ENCODE measurements around the gene GABRB1.
A peak's percentile ranks its signal among the peaks of the same experiment; 100 is the strongest.

GABRB1 gene

DNA sequence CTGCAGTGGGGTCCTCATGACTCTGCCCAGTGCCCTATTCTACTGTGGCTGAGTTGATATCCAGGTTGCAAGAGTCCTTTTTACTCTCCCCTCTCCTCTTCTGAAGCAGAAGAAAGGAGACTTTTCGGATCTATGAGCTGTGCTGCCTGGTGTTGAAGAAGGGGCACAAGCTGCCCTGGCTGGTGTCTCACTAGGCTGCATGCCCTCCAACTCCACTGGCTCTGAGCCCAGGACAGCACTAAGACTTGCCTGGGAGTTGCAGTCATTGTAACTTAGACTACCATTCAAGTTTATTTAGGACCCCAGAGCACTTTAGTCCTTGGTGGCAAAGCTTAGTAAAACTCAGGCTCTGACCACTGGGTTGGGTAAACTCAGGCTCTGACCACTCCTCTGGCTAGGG, 89.4 kb downstream of the GABRB1 start:
- Histone ChIP-seq H3K4me3 (IDR thresholded peaks at IDR 0.05; ENCODE audit: insufficient read depth, low read depth, low read length) (no peak overlapping the region), H3K27ac (no peak overlapping the region), H3K27me3 (ENCODE audit: insufficient read depth, low read depth) (no peaks in the 10 kb centered on the region), H4K20me1 (ENCODE audit: insufficient read depth) (no peaks in the 10 kb centered on the region; the same call in 1 of the 2 replicates), H3K79me2 (ENCODE audit: insufficient read depth, low read depth) (no peaks in the 10 kb centered on the region), H2AFZ (ENCODE audit: low read depth) (no peak overlapping the region), H3K4me2 (no peak overlapping the region), H3K36me3 (ENCODE audit: insufficient read depth) (no peaks in the 10 kb centered on the region), H3K9ac (no peak overlapping the region), H3K4me1 (ENCODE audit: low read depth, poor library complexity, severe bottlenecking) (no peaks in the 10 kb centered on the region)
- TF ChIP-seq, protein P1, sequence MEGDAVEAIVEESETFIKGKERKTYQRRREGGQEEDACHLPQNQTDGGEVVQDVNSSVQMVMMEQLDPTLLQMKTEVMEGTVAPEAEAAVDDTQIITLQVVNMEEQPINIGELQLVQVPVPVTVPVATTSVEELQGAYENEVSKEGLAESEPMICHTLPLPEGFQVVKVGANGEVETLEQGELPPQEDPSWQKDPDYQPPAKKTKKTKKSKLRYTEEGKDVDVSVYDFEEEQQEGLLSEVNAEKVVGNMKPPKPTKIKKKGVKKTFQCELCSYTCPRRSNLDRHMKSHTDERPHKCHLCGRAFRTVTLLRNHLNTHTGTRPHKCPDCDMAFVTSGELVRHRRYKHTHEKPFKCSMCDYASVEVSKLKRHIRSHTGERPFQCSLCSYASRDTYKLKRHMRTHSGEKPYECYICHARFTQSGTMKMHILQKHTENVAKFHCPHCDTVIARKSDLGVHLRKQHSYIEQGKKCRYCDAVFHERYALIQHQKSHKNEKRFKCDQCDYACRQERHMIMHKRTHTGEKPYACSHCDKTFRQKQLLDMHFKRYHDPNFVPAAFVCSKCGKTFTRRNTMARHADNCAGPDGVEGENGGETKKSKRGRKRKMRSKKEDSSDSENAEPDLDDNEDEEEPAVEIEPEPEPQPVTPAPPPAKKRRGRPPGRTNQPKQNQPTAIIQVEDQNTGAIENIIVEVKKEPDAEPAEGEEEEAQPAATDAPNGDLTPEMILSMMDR (conservative IDR thresholded peaks at IDR 0.05; ENCODE audit: low read depth, low read length), result no peak

DNA sequence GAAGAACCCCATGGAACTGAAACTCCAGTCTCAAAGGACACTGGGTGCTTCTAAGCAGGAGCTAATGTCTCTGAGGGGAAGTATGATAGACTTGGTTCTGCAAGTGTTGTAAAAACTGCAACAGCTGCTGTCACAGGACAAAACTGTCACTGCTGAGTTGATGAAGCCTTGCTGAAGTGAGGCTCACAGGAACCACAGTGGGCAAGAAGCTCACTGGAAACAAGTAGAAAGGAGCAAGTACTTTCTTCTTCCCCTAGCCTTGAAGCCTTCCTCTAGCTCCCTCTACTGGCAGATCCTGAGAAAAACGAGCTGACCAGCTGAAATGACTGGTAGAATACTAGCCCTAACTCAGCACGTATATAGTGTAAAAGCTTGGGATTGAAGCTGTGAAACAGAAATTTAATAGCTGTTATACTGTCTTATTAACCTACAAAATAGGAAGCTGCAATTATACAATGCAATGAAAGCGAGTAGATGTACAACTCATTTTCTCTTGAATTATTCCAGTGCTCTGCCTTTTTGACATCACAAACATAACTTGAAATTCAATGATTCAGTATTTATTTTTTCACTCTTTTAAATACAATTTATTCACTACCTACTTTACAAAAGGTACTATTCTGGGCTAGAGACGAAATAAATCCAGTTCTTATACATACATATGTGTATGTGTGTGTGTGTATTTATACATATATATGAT, 91.4 kb downstream of the GABRB1 start:
- Histone ChIP-seq H3K36me3 (ENCODE audit: insufficient read depth) (no peaks in the 10 kb centered on the region), H3K4me3 (IDR thresholded peaks at IDR 0.05; ENCODE audit: insufficient read depth, low read depth, low read length) (no peak overlapping the region), H4K20me1 (ENCODE audit: insufficient read depth) (no peaks in the 10 kb centered on the region; the same call in 1 of the 2 replicates), H3K79me2 (ENCODE audit: insufficient read depth, low read depth) (no peaks in the 10 kb centered on the region), H3K4me2 (no peak overlapping the region), H3K4me1 (ENCODE audit: low read depth, poor library complexity, severe bottlenecking) (no peaks in the 10 kb centered on the region), H2AFZ (ENCODE audit: low read depth) (peak overlapping the region; percentile 34; the same call in 1 of the 2 replicates), H3K27me3 (ENCODE audit: insufficient read depth, low read depth) (no peaks in the 10 kb centered on the region), H3K9ac (no peak overlapping the region), H3K27ac (no peak overlapping the region)
- TF ChIP-seq, protein P1 (conservative IDR thresholded peaks at IDR 0.05; ENCODE audit: low read depth, low read length), result peak; percentile 92

DNA sequence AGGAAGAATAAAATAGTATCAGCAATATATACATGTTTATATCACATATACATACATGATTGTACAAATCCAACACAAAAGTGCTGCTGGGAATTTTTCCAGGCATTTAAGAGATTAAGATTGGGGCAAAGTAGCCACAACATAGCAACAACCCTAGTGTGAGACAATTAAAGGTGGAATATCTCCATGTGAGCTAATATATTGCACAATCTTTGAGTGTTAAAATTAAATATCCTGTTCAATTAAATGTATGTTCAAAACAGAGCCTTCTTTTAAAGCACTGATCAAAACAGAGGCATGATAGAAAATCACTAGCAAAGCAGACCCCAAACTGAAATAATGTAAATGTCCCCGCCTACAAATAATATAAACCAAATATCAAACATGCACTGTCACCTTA, 97.6 kb downstream of the GABRB1 start:
- Histone ChIP-seq H3K79me2 (ENCODE audit: insufficient read depth, low read depth) (no peaks in the 10 kb centered on the region), H3K4me1 (ENCODE audit: low read depth, poor library complexity, severe bottlenecking) (no peaks in the 10 kb centered on the region), H3K4me2 (no peak overlapping the region), H3K27ac (no peak overlapping the region), H3K9ac (no peak overlapping the region), H4K20me1 (ENCODE audit: insufficient read depth) (no peaks in the 10 kb centered on the region), H3K4me3 (IDR thresholded peaks at IDR 0.05; ENCODE audit: insufficient read depth, low read depth, low read length) (no peak overlapping the region), H3K36me3 (ENCODE audit: insufficient read depth) (no peaks in the 10 kb centered on the region), H2AFZ (ENCODE audit: low read depth) (no peak overlapping the region), H3K27me3 (ENCODE audit: insufficient read depth, low read depth) (no peaks in the 10 kb centered on the region)
- TF ChIP-seq, protein P1 (conservative IDR thresholded peaks at IDR 0.05; ENCODE audit: low read depth, low read length), result no peak

DNA sequence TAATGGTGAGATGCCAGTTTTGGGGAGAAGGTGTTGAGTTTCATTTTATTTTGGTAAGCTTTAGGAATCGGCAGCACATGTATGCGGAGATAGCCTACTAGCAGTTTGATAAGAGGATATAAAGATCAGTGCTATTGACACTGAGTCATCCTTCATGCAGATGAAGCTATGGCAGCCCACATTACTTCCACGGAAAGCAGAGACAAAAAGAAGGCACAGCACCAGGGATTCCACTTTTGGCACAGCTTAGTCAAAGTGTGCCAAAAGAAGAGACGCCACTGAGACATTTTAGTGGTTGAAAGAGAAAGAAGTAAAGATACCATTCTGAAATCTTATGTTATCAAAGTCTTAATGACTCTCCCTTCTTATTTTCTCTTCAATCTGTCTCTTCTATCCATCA, 103.8 kb downstream of the GABRB1 start:
- Histone ChIP-seq H3K36me3 (ENCODE audit: insufficient read depth) (no peaks in the 10 kb centered on the region), H3K27me3 (ENCODE audit: insufficient read depth, low read depth) (no peaks in the 10 kb centered on the region), H3K4me3 (IDR thresholded peaks at IDR 0.05; ENCODE audit: insufficient read depth, low read depth, low read length) (no peak overlapping the region), H2AFZ (ENCODE audit: low read depth) (no peak overlapping the region), H4K20me1 (ENCODE audit: insufficient read depth) (no peaks in the 10 kb centered on the region), H3K9ac (no peak overlapping the region), H3K79me2 (ENCODE audit: insufficient read depth, low read depth) (no peaks in the 10 kb centered on the region), H3K4me2 (no peak overlapping the region), H3K4me1 (ENCODE audit: low read depth, poor library complexity, severe bottlenecking) (no peaks in the 10 kb centered on the region), H3K27ac (no peak overlapping the region)
- TF ChIP-seq, protein P1 (conservative IDR thresholded peaks at IDR 0.05; ENCODE audit: low read depth, low read length), result no peak
